Liver (tissue), 9 donors: Measurements from ENCODE around the gene CRYBA1. TPM values are rescaled to one million over a fixed set of nuclear protein-coding genes. Genes with fewer than 3 reads are reported as not detected.

Source experiments
- DNase-seq: peaks from one replicate; pipeline ENCODE4 v3.0.0-alpha.2; 2017; ENCODE audit warnings: low spot score
- H3K27ac ChIP-seq, 2 donors: one replicate each; pipeline ENCODE4 v1.7.0; 2013; ENCODE audit warnings: inconsistent platforms in 2 of 2, low read length in 2 of 2, control low read depth in 1 of 2, low read depth in 1 of 2, mild to moderate bottlenecking in 1 of 2
- H3K27me3 ChIP-seq, 4 donors: one replicate each; pipeline versions ENCODE4 v1.6.1 to v1.7.0; 2013; ENCODE audit warnings: low read length in 3 of 4, inconsistent platforms in 1 of 4, mild to moderate bottlenecking in 1 of 4, moderate library complexity in 1 of 4; ENCODE audit not compliant: control insufficient read depth in 4 of 4, insufficient read depth in 4 of 4
- H3K36me3 ChIP-seq, 4 donors: one replicate each; pipeline versions ENCODE4 v1.6.1 to v1.7.0; 2013; ENCODE audit warnings: low read length in 3 of 4, mild to moderate bottlenecking in 3 of 4, low read depth in 1 of 4, moderate library complexity in 1 of 4; ENCODE audit not compliant: control insufficient read depth in 4 of 4, insufficient read depth in 3 of 4
- H3K4me1 ChIP-seq, 4 donors: one replicate each; pipeline versions ENCODE4 v1.6.1 to v1.7.0; 2013; ENCODE audit warnings: low read length in 3 of 4, mild to moderate bottlenecking in 3 of 4, moderate library complexity in 1 of 4; ENCODE audit not compliant: control insufficient read depth in 4 of 4, insufficient read depth in 4 of 4
- H3K4me3 ChIP-seq, 3 donors: one replicate each; pipeline versions ENCODE4 v1.6.1 to v1.7.0; 2013; ENCODE audit warnings: low read length in 3 of 3, control low read depth in 1 of 3, low read depth in 1 of 3, mild to moderate bottlenecking in 1 of 3
- H3K9ac ChIP-seq, 2 donors: one replicate each; pipeline ENCODE4 v1.7.0; 2013; ENCODE audit warnings: low read length in 2 of 2, mild to moderate bottlenecking in 2 of 2, moderate library complexity in 2 of 2, control low read depth in 1 of 2, low read depth in 1 of 2
- H3K9me3 ChIP-seq, 4 donors: one replicate each; pipeline versions ENCODE4 v1.6.1 to v1.7.0; 2013; ENCODE audit warnings: low read length in 3 of 4; ENCODE audit not compliant: control insufficient read depth in 4 of 4
- EGR1 ChIP-seq, 2 donors: IDR thresholded peaks; 2 replicates each; pipeline ENCODE4 v1.6.1; 2016 to 2018; ENCODE audit warnings: antibody characterized with exemption in 2 of 2, low read depth in 2 of 2
- FOXA1 ChIP-seq: IDR thresholded peaks from 2 replicates; pipeline ENCODE4 v1.6.1; 2016; ENCODE audit warnings: antibody characterized with exemption
- FOXA2 ChIP-seq: IDR thresholded peaks from 2 replicates; pipeline ENCODE4 v1.6.1; 2016; ENCODE audit warnings: antibody characterized with exemption
- GABPA ChIP-seq, 2 donors: IDR thresholded peaks in 1 of 2; conservative IDR thresholded peaks in 1 of 2; 2 replicates each; pipeline ENCODE4 v1.6.1; 2016; ENCODE audit warnings: antibody characterized with exemption in 2 of 2, mild to moderate bottlenecking in 1 of 2, moderate library complexity in 1 of 2
- HNF4A ChIP-seq, 2 donors: conservative IDR thresholded peaks; 2 replicates each; pipeline ENCODE4 v1.6.1; 2016; ENCODE audit warnings: antibody characterized with exemption in 2 of 2, mild to moderate bottlenecking in 2 of 2
- JUND ChIP-seq, 2 donors: IDR thresholded peaks; 2 replicates each; pipeline ENCODE4 v1.6.1; 2016; ENCODE audit warnings: antibody characterized with exemption in 2 of 2
- RAD21 ChIP-seq, 2 donors: IDR thresholded peaks; 2 replicates each; pipeline ENCODE4 v1.6.1; 2016; ENCODE audit warnings: antibody characterized with exemption in 2 of 2, mild to moderate bottlenecking in 2 of 2
- RXRA ChIP-seq, 2 donors: IDR thresholded peaks; 2 replicates each; pipeline ENCODE4 v1.6.1; 2017 to 2018; ENCODE audit warnings: antibody characterized with exemption in 2 of 2, mild to moderate bottlenecking in 1 of 2
- TAF1 ChIP-seq: conservative IDR thresholded peaks from 2 replicates; pipeline ENCODE4 v1.6.1; 2016; ENCODE audit warnings: antibody characterized with exemption, mild to moderate bottlenecking
- YY1 ChIP-seq: IDR thresholded peaks from 2 replicates; pipeline ENCODE4 v1.6.1; 2016; ENCODE audit warnings: antibody characterized with exemption, mild to moderate bottlenecking
- WGBS: extraction: QIAGEN DNeasy Blood & Tissue Kit; methylation state at CpG from one replicate; pipeline ENCODE4 v1.1.7; 2013; 5-methylcytosine and 5-hydroxymethylcytosine counted together
- polyA plus RNA-seq, 2 donors: library from polyadenylated mRNA; stranded (reverse) in 1 of 2; unstranded in 1 of 2; fragments of 200-250 nt in 1 of 2; fragments of >200 nt in 1 of 2; fragmentation: Nextera tagmentation in 1 of 2; extraction: Ambion mirVana in 1 of 2; gene quantifications; one replicate each; pipeline versions ENCODE4 v1.2.1 to v1.2.3, GENCODE V29; 2013 to 2015
- total RNA-seq, 2 donors: library from RNA; depleted of rRNA; stranded (reverse); fragments of >200 nt; gene quantifications; one replicate each; pipeline ENCODE4 v1.2.3, GENCODE V29; 2014
- TF ChIP-seq, protein P1 (sequence below): IDR thresholded peaks from 2 replicates; pipeline ENCODE4 v1.6.1; 2016; ENCODE audit warnings: antibody characterized with exemption
- TF ChIP-seq, protein P2 (sequence below): IDR thresholded peaks from 2 replicates; pipeline ENCODE4 v1.6.1; 2016; ENCODE audit warnings: antibody characterized with exemption
- TF ChIP-seq, protein P3 (sequence below): fragments of 150-350 bp; IDR thresholded peaks from 2 replicates; pipeline ENCODE4 v1.5.1; 2017; ENCODE audit warnings: improper control_type of control experiment, low read depth, low read length; ENCODE audit not compliant: missing input control
- donor health status: healthy.
- donor health status: healthy.
- donor health status: healthy.
- donor health status: healthy.
- donor health status: healthy.

Gene CRYBA1
- total and polyA plus RNA-seq, 4 donors = not detected

DNA sequence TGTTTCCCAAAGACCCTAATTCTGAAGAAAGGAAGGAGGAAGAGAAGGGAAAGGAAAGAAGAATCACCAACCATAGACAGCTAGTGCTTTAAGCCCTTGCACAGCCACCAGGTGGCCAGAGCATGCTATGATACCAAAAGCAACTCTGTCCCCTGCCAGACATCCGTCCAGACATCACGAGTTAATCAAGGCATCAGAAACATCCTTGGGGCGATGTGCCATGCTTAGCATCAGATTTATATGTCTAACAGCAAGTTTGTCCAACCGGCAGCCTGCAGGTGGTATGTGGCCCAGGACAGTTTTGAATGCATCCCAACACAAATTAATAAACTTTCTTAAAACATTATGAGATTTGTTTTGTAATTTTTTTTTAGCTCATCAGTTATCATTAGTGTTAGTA lies 2.9 kb upstream of the CRYBA1 start:
- no peaks in the 10 kb centered on the region for H3K9me3 ChIP-seq
- no peak for TF ChIP-seq GABPA (IDR thresholded peaks at IDR 0.05 in 1 of 2, conservative IDR thresholded peaks at IDR 0.05 in 1 of 2)
- no peak for TF ChIP-seq RXRA (IDR thresholded peaks at IDR 0.05)
- no peak for TF ChIP-seq JUND (IDR thresholded peaks at IDR 0.05)
- TF ChIP-seq EGR1 (IDR thresholded peaks at IDR 0.05; ENCODE audit: low read depth in 2 of 2) = no peak
- no peak for TF ChIP-seq FOXA2
- TF ChIP-seq RAD21 (IDR thresholded peaks at IDR 0.05) = peak in 1 of 2 donors; percentile 49
- no peak for TF ChIP-seq FOXA1
- TF ChIP-seq, protein P1, sequence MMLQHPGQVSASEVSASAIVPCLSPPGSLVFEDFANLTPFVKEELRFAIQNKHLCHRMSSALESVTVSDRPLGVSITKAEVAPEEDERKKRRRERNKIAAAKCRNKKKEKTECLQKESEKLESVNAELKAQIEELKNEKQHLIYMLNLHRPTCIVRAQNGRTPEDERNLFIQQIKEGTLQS = no peak
- H3K4me1 ChIP-seq = no peaks in the 10 kb centered on the region
- WGBS = 68% methylated on average over 4 of the region's 4 CpGs
- no peaks in the 10 kb centered on the region for H3K36me3 ChIP-seq
- no peak for DNase-seq
- no peak overlapping the region for H3K9ac ChIP-seq
- H3K4me3 ChIP-seq = no peak overlapping the region
- H3K27me3 ChIP-seq = no peaks in the 10 kb centered on the region
- no peak overlapping the region for H3K27ac ChIP-seq

DNA sequence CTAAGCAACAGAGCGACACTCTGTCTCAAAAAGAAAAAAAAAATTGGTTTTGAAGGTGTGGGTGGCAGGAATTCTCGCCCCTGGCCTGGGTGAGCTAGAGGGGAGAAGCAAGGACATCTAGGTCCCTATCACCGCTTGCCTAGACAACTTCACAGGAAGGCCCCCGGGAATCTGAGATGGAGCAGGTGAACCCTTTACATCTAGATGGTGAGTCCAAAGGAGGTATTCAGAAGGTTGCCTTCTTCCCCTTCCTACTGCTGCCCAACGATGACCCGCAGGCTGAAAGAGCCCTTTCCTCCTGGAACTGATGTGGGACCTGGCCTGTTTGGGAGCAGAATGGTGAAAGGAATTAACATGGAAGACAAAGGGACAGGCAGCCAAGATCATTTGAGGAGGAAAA lies 1.3 kb upstream of the CRYBA1 start:
- no peak for TF ChIP-seq EGR1 (IDR thresholded peaks at IDR 0.05; ENCODE audit: low read depth in 2 of 2)
- TF ChIP-seq HNF4A (conservative IDR thresholded peaks at IDR 0.05) = no peak
- TF ChIP-seq GABPA (IDR thresholded peaks at IDR 0.05 in 1 of 2, conservative IDR thresholded peaks at IDR 0.05 in 1 of 2) = no peak
- TF ChIP-seq, protein P2, sequence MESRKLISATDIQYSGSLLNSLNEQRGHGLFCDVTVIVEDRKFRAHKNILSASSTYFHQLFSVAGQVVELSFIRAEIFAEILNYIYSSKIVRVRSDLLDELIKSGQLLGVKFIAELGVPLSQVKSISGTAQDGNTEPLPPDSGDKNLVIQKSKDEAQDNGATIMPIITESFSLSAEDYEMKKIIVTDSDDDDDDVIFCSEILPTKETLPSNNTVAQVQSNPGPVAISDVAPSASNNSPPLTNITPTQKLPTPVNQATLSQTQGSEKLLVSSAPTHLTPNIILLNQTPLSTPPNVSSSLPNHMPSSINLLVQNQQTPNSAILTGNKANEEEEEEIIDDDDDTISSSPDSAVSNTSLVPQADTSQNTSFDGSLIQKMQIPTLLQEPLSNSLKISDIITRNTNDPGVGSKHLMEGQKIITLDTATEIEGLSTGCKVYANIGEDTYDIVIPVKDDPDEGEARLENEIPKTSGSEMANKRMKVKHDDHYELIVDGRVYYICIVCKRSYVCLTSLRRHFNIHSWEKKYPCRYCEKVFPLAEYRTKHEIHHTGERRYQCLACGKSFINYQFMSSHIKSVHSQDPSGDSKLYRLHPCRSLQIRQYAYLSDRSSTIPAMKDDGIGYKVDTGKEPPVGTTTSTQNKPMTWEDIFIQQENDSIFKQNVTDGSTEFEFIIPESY = no peak
- no peak for TF ChIP-seq FOXA1
- TF ChIP-seq, protein P3, sequence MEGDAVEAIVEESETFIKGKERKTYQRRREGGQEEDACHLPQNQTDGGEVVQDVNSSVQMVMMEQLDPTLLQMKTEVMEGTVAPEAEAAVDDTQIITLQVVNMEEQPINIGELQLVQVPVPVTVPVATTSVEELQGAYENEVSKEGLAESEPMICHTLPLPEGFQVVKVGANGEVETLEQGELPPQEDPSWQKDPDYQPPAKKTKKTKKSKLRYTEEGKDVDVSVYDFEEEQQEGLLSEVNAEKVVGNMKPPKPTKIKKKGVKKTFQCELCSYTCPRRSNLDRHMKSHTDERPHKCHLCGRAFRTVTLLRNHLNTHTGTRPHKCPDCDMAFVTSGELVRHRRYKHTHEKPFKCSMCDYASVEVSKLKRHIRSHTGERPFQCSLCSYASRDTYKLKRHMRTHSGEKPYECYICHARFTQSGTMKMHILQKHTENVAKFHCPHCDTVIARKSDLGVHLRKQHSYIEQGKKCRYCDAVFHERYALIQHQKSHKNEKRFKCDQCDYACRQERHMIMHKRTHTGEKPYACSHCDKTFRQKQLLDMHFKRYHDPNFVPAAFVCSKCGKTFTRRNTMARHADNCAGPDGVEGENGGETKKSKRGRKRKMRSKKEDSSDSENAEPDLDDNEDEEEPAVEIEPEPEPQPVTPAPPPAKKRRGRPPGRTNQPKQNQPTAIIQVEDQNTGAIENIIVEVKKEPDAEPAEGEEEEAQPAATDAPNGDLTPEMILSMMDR = no peak
- TF ChIP-seq TAF1 = no peak
- WGBS = 96% methylated on average over 6 of the region's 6 CpGs
- H3K4me1 ChIP-seq = no peaks in the 10 kb centered on the region
- no peaks in the 10 kb centered on the region for H3K9me3 ChIP-seq
- DNase-seq = no peak
- no peaks in the 10 kb centered on the region for H3K27me3 ChIP-seq
- no peak overlapping the region for H3K27ac ChIP-seq
- no peak overlapping the region for H3K4me3 ChIP-seq
- no peaks in the 10 kb centered on the region for H3K36me3 ChIP-seq
- H3K9ac ChIP-seq = no peak overlapping the region

DNA sequence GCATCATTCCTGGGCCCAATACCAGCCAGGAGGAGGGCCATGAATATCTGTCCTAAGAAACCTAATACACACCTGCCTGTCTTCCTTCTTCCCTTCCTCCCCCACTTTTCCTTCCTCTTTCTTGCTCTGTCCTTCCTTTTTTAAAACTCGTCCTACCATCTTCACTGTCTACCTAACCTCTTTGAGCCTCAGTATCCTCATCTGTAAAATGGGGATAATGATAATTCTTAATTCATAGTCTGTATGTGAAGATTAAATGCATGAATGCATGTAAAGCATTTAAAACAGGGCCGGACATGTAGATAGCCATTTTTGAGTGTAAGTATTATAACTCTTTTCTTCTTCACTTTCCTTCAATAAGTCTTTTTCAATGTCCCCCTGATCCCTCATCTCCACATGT lies 560 bp downstream of the CRYBA1 start:
- Histone ChIP-seq H3K9ac (no peak overlapping the region), H3K9me3 (no peaks in the 10 kb centered on the region), H3K36me3 (peaks cover 0 to 3% (median 0%) of the 10 kb centered on the region in 4 donors), H3K4me1 (no peaks in the 10 kb centered on the region), H3K27ac (no peak overlapping the region), H3K27me3 (no peaks in the 10 kb centered on the region), H3K4me3 (no peak overlapping the region)
- no peak for DNase-seq
- TF ChIP-seq YY1 = no peak
- no peak for TF ChIP-seq HNF4A (conservative IDR thresholded peaks at IDR 0.05)
- 86% methylated on average over 2 of the region's 2 CpGs for WGBS
